H9 (cell line): ENCODE measurements around the gene SV2A. TPM values are rescaled to one million over a fixed set of nuclear protein-coding genes. Genes with fewer than 3 reads are reported as not detected.

Source experiments
- DNase-seq: peaks from one replicate; pipeline ENCODE4 v3.0.0-alpha.2; 2017
- H2AFZ ChIP-seq: one replicate; pipeline ENCODE4 v1.6.1; 2013; ENCODE audit warnings: mild to moderate bottlenecking, low read length, control low read depth, moderate library complexity
- H2AK5ac ChIP-seq: 2 replicates; pipeline ENCODE4 v1.6.1; 2013; ENCODE audit warnings: low read length, control low read depth, mixed read lengths; ENCODE audit not compliant: insufficient read length
- H2BK120ac ChIP-seq: one replicate; pipeline ENCODE4 v1.6.1; 2013; ENCODE audit warnings: low read depth, mild to moderate bottlenecking, low read length, control low read depth, inconsistent platforms; ENCODE audit not compliant: poor library complexity, severe bottlenecking
- H2BK12ac ChIP-seq: 2 replicates; pipeline ENCODE4 v1.6.1; 2013; ENCODE audit warnings: low read length, control low read depth, mixed read lengths, low read depth; ENCODE audit not compliant: insufficient read length
- H2BK15ac ChIP-seq: 2 replicates; pipeline ENCODE4 v1.6.1; 2013; ENCODE audit warnings: low read depth, low read length, control low read depth
- H2BK20ac ChIP-seq: one replicate; pipeline ENCODE4 v1.6.1; 2013; ENCODE audit warnings: low read depth, mild to moderate bottlenecking, low read length, control low read depth, inconsistent platforms; ENCODE audit not compliant: poor library complexity, severe bottlenecking
- H2BK5ac ChIP-seq: 2 replicates; pipeline ENCODE4 v1.6.1; 2013; ENCODE audit warnings: low read length, control low read depth, mixed read lengths; ENCODE audit not compliant: insufficient read length
- H3K14ac ChIP-seq: 2 replicates; pipeline ENCODE4 v1.6.1; 2013; ENCODE audit warnings: low read length, control low read depth; ENCODE audit not compliant: insufficient read depth
- H3K18ac ChIP-seq: 2 replicates; pipeline ENCODE4 v1.6.1; 2013; ENCODE audit warnings: low read depth, mild to moderate bottlenecking, mixed read lengths, low read length, control low read depth; ENCODE audit not compliant: insufficient read length
- H3K23ac ChIP-seq: 2 replicates; pipeline ENCODE4 v1.6.1; 2013; ENCODE audit warnings: low read length, control low read depth, mixed read lengths, low read depth; ENCODE audit not compliant: insufficient read length
- H3K23me2 ChIP-seq: 2 replicates; pipeline ENCODE4 v1.6.1; 2013; ENCODE audit warnings: low read depth, mild to moderate bottlenecking, mixed read lengths, low read length, control low read depth; ENCODE audit not compliant: insufficient read length, poor library complexity, severe bottlenecking
- H3K27ac ChIP-seq: 2 replicates; pipeline ENCODE4 v1.5.1; 2013; ENCODE audit warnings: low read length, control low read depth, mixed read lengths, low read depth; ENCODE audit not compliant: insufficient read length
- H3K27me3 ChIP-seq: 2 replicates; pipeline ENCODE4 v1.6.1; 2013; ENCODE audit warnings: low read length, control low read depth, inconsistent platforms; ENCODE audit not compliant: insufficient read depth
- H3K4ac ChIP-seq: 2 replicates; pipeline ENCODE4 v1.6.1; 2013; ENCODE audit warnings: low read depth, mild to moderate bottlenecking, control low read depth, inconsistent platforms, low read length, moderate library complexity
- H3K4me1 ChIP-seq: 2 replicates; pipeline ENCODE4 v1.6.1; 2013; ENCODE audit warnings: low read length, control low read depth, inconsistent platforms; ENCODE audit not compliant: insufficient read depth
- H3K4me2 ChIP-seq: 2 replicates; pipeline ENCODE4 v1.6.1; 2013; ENCODE audit warnings: low read length, control low read depth, mixed read lengths; ENCODE audit not compliant: insufficient read length, insufficient read depth
- H3K56ac ChIP-seq: 2 replicates; pipeline ENCODE4 v1.6.1; 2013; ENCODE audit warnings: low read depth, mild to moderate bottlenecking, mixed read lengths, low read length, control low read depth; ENCODE audit not compliant: insufficient read length
- H3K79me1 ChIP-seq: 2 replicates; pipeline ENCODE4 v1.6.1; 2013; ENCODE audit warnings: low read depth, mild to moderate bottlenecking, moderate library complexity, low read length, control low read depth, inconsistent platforms; ENCODE audit not compliant: insufficient read depth, poor library complexity, severe bottlenecking
- H3K79me2 ChIP-seq: 2 replicates; pipeline ENCODE4 v1.6.1; 2013; ENCODE audit warnings: low read length, control low read depth, inconsistent platforms; ENCODE audit not compliant: insufficient read depth
- H3K9ac ChIP-seq: 2 replicates; pipeline ENCODE4 v1.6.1; 2013; ENCODE audit warnings: low read length, control low read depth, mixed read lengths; ENCODE audit not compliant: insufficient read length; ENCODE audit errors: extremely low read depth
- H3K9me3 ChIP-seq: one replicate; pipeline ENCODE4 v1.6.1; 2013; ENCODE audit warnings: low read depth, low read length, inconsistent platforms; ENCODE audit not compliant: control insufficient read depth
- H3T11ph ChIP-seq: one replicate; pipeline ENCODE4 v1.6.1; 2013; ENCODE audit warnings: mild to moderate bottlenecking, low read length, control low read depth, inconsistent platforms
- H4K20me1 ChIP-seq: one replicate; pipeline ENCODE4 v1.6.1; 2013; ENCODE audit not compliant: control insufficient read depth, insufficient read length, insufficient read depth
- H4K5ac ChIP-seq: 2 replicates; pipeline ENCODE4 v1.6.1; 2013; ENCODE audit warnings: low read depth, mild to moderate bottlenecking, mixed read lengths, low read length, control low read depth; ENCODE audit not compliant: insufficient read length
- H4K8ac ChIP-seq: replicated peaks from 2 replicates; pipeline ENCODE4 v1.6.1; 2013; ENCODE audit warnings: low read length, control low read depth, mixed read lengths, low read depth; ENCODE audit not compliant: insufficient read length
- H4K91ac ChIP-seq: 2 replicates; pipeline ENCODE4 v1.6.1; 2013; ENCODE audit warnings: low read depth, mild to moderate bottlenecking, moderate library complexity, mixed read lengths, low read length, control low read depth; ENCODE audit not compliant: insufficient read length
- H3K27ac Mint-ChIP-seq, 3 experiments: 2 replicates in 2 of 3; 3 replicates in 1 of 3; pipeline ENCODE4 v1.8.0; 2020 to 2021; ENCODE audit warnings: mixed read lengths in 3 of 3, mild to moderate bottlenecking in 1 of 3, moderate library complexity in 1 of 3
- H3K27me3 Mint-ChIP-seq: 2 replicates; pipeline ENCODE4 v1.8.0; 2021; ENCODE audit warnings: low read depth, mild to moderate bottlenecking, moderate library complexity, mixed read lengths
- H3K36me3 Mint-ChIP-seq, 3 experiments: 2 replicates in 2 of 3; 3 replicates in 1 of 3; pipeline ENCODE4 v1.8.0; 2020 to 2021; ENCODE audit warnings: low read depth in 3 of 3, mixed read lengths in 3 of 3; ENCODE audit not compliant: insufficient read depth in 1 of 3
- H3K4me1 Mint-ChIP-seq, 2 experiments: 2 replicates each; pipeline ENCODE4 v1.8.0; 2020; ENCODE audit warnings: mixed read lengths in 2 of 2
- H3K4me3 Mint-ChIP-seq, 2 experiments: 2 replicates in 1 of 2; 3 replicates in 1 of 2; pipeline ENCODE4 v1.8.0; 2020 to 2021; ENCODE audit warnings: mild to moderate bottlenecking in 2 of 2, mixed read lengths in 2 of 2, moderate library complexity in 1 of 2
- H3K9me3 Mint-ChIP-seq, 2 experiments: 2 replicates in 1 of 2; 3 replicates in 1 of 2; pipeline ENCODE4 v1.8.0; 2020; ENCODE audit warnings: mild to moderate bottlenecking in 2 of 2, mixed read lengths in 2 of 2, moderate library complexity in 1 of 2
- CTCF ChIP-seq: fragments of 200-600 bp; sonication (generic); conservative IDR thresholded peaks from 3 replicates; pipeline ENCODE4 v1.8.0; 2021; ENCODE audit warnings: antibody characterized with exemption, mild to moderate bottlenecking
- WGBS: extraction: QIAGEN DNeasy Blood & Tissue Kit; methylation state at CpG from one replicate; pipeline ENCODE4 v1.1.7; 2013; ENCODE audit warnings: missing lambda C conversion rate, low lambda C conversion rate, mixed read lengths; ENCODE audit not compliant: insufficient read length; ENCODE audit errors: extremely low coverage; 5-methylcytosine and 5-hydroxymethylcytosine counted together
- total RNA-seq: library from RNA; stranded (reverse); gene quantifications from 2 replicates; pipeline ENCODE4 v1.2.1, GENCODE V29; 2021

The SV2A gene
- total RNA-seq, 1 experiment from 2014 or later: 42.4 TPM

GRCh38 chr1:149927056-149927562 lies 9.5 kb upstream of the SV2A start:
- Mint-ChIP-seq H3K27me3 (no peaks in the 10 kb centered on the region), H3K27ac (peak overlapping the region; percentile 84 to 99 (median 97); a peak in 6 of 7 replicates), H3K36me3 (peaks cover 33 to 49% (median 48%) of the 10 kb centered on the region in 3 experiments), H3K9me3 (no peaks in the 10 kb centered on the region; a peak in 1 of 5 replicates), H3K4me1 (peaks cover 19 to 26% of the 10 kb centered on the region in 2 experiments), H3K4me3 (peak overlapping the region; percentile 97 to 100)
- H2BK12ac ChIP-seq: no peak overlapping the region
- H4K8ac ChIP-seq: no peak overlapping the region
- no peak overlapping the region for H3K18ac ChIP-seq
- H3K27me3 ChIP-seq: no peaks in the 10 kb centered on the region
- no peak overlapping the region for H3K23ac ChIP-seq
- H3K23me2 ChIP-seq: peaks cover 11% of the 10 kb centered on the region
- peak overlapping the region; percentile 92 for H3K9ac ChIP-seq
- no peaks in the 10 kb centered on the region for H4K20me1 ChIP-seq
- no peak overlapping the region for H2AFZ ChIP-seq
- H2BK20ac ChIP-seq: no peak overlapping the region
- no peak overlapping the region for H4K5ac ChIP-seq
- peaks cover 11% of the 10 kb centered on the region for H3K79me1 ChIP-seq
- H2BK15ac ChIP-seq: no peak overlapping the region
- no peak for DNase-seq
- peak overlapping the region; percentile 96 for H3K4me2 ChIP-seq
- H3K14ac ChIP-seq: no peak overlapping the region; the same call in 1 of the 2 replicates
- H3K27ac ChIP-seq: no peak overlapping the region
- no peak overlapping the region for H2AK5ac ChIP-seq
- H2BK120ac ChIP-seq: no peak overlapping the region
- TF ChIP-seq CTCF: no peak
- H3T11ph ChIP-seq: no peak overlapping the region
- H3K4ac ChIP-seq: no peak overlapping the region
- H3K79me2 ChIP-seq: peaks cover 8% of the 10 kb centered on the region; the same call in 1 of the 2 replicates
- no peak overlapping the region for H3K56ac ChIP-seq
- no peaks in the 10 kb centered on the region for H3K9me3 ChIP-seq
- H3K4me1 ChIP-seq: peaks cover 2% of the 10 kb centered on the region; the same call in 1 of the 2 replicates
- H4K91ac ChIP-seq: no peak overlapping the region
- WGBS: no CpG with 5 or more reads among the region's 10 CpGs
- H2BK5ac ChIP-seq: no peak overlapping the region
